ENCODE measurements around the gene ASB16. TPM values are rescaled to one million over a fixed set of nuclear protein-coding genes. Genes with fewer than 3 reads are reported as not detected.
"Not testable (repeated sequence)": the region's sequence is repeated elsewhere in the genome, so short reads cannot be mapped to it uniquely, and the experiment has no call there.

Gene ASB16
- total RNA-seq, 4 donors from 2014 or later = 0.57 TPM; not detected in 3

DNA sequence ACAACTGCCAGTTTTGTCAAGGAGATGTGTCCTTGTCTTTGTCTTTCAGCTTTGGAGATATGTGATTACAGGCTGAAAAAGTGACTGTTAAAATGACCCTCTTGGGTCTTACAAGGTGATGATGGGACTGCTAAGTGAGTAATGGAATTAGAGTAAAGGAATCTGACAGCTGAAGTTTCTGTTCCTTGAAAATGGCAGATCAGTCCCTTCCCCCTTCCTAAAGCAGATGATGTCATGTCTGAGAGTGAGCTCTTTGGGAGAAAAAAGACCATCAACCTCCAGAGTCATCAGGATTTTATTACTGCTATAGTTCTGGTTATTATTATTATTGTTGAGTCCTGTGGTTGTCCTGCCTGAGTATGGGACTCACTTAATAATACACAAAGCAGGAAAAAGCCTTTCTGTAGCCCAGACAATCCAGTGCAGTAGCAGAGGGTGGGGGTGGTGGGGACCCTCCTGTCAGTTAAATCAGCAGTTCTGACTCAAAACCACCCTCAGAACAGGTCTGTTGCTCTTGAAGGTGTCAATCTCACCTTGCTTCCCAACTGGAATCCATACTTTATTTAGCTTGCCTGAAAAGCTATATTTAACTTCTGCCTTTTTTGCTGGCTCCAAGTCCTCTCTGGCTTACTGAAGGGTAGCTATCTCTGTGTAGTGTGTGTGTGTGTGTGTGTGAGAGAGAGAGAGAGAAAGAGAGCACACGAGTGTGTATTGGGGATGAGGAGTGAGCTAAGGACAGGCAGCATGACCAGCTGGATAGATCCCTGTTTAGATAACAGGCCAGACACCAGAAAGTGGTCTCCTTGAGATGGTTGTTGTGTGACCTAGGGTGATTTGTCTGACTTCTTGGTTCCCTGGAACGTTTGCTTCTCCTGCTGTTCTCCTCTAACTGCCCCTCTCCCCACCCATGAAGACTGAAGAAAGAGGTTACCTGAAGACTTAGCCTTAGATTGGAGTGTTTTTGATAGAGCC is 23.8 kb upstream of the ASB16 start:
- no peaks in the 10 kb centered on the region for H3K9me3 ChIP-seq
- TF ChIP-seq POLR2A (IDR thresholded peaks at IDR 0.05) = no peak
- TF ChIP-seq, protein P1, sequence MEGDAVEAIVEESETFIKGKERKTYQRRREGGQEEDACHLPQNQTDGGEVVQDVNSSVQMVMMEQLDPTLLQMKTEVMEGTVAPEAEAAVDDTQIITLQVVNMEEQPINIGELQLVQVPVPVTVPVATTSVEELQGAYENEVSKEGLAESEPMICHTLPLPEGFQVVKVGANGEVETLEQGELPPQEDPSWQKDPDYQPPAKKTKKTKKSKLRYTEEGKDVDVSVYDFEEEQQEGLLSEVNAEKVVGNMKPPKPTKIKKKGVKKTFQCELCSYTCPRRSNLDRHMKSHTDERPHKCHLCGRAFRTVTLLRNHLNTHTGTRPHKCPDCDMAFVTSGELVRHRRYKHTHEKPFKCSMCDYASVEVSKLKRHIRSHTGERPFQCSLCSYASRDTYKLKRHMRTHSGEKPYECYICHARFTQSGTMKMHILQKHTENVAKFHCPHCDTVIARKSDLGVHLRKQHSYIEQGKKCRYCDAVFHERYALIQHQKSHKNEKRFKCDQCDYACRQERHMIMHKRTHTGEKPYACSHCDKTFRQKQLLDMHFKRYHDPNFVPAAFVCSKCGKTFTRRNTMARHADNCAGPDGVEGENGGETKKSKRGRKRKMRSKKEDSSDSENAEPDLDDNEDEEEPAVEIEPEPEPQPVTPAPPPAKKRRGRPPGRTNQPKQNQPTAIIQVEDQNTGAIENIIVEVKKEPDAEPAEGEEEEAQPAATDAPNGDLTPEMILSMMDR (IDR thresholded peaks at IDR 0.05) = no peak
- peaks cover 0 to 9% (median 0%) of the 10 kb centered on the region in 4 donors for H3K4me1 ChIP-seq
- no peak for DNase-seq
- no peaks in the 10 kb centered on the region for H3K27me3 ChIP-seq
- H3K36me3 ChIP-seq = no peaks in the 10 kb centered on the region
- H3K27ac ChIP-seq = no peak overlapping the region
- no peak overlapping the region for H3K4me3 ChIP-seq

DNA sequence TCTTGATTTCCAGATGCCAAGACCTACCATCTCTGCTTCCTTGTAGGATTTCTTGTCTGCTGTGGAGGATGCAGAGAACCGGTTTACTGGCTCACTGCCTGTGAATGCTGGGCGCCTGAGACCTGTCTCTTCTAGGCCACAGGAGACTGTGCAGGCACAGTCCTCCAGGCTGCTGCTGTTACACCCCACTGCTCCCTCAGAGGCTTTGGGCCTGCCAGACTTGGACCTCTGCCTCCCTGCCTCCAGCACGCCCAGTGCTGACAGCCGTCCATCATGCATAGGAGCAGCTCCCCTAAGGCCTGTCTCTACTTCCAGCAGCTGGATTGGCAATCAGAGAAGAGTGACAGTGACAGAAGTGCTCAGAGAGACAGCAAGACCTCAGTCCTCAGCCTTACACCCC is 22.7 kb upstream of the ASB16 start:
- Histone ChIP-seq H3K4me3 (no peak overlapping the region), H3K36me3 (no peaks in the 10 kb centered on the region), H3K9me3 (no peaks in the 10 kb centered on the region), H3K27ac (no peak overlapping the region), H3K4me1 (no peaks in the 10 kb centered on the region), H3K27me3 (no peaks in the 10 kb centered on the region)
- no peak for DNase-seq
- TF ChIP-seq, protein P1 (IDR thresholded peaks at IDR 0.05) = no peak
- no peak for TF ChIP-seq POLR2A (IDR thresholded peaks at IDR 0.05)

DNA sequence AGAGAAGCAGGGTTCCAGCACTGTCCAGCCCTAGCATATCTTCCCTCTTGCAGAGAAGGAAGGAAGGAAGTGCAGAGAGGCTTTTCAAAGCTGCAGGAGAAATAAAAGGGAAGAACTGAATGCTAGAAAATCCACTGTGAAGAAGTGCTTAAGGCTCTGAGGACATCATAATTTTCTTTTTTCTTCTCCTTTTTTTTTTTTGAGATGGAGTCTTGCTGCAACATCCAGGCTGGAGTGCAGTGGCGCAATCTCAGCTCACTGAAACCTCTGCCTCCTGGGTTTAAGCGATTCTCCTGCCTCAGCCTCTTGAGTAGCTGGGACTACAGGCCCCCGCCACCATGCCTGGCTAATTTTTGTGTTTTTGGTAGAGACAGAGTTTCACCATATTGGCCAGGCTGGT is 21.4 kb upstream of the ASB16 start:
- H3K4me3 ChIP-seq, DNase-seq, H3K4me1 ChIP-seq, H3K27me3 ChIP-seq, H3K36me3 ChIP-seq, H3K27ac ChIP-seq, H3K9me3 ChIP-seq: not testable (repeated sequence)

DNA sequence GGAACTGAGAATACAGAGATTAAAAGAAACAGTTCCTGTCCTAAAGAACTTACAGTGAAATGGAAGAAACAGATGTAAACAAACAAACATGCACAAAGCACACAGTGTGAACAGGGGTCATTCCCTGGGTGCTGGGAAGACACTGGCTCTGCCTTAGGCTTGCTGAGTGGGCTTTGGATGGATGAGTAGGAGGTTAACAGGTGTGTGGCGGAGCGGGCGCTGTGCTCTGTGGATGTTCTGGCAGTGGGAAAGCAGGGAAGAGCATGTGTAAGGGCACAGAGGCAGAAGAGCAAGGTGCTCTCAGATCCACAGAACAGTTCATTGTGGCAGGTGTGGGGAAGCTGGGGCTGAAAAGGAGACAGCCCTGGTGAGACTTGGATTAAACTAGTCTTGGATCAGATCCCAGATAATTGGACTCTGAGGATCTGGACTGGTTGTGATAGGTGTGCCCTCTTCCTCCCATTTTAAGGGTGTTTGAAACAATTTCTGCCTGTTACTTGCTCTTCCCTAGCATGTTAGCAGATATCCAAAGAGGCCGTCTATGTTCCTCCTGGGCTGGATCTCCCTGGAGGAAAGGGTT is 20.7 kb upstream of the ASB16 start:
- no peaks in the 10 kb centered on the region for H3K36me3 ChIP-seq
- no peaks in the 10 kb centered on the region for H3K9me3 ChIP-seq
- no peaks in the 10 kb centered on the region for H3K27me3 ChIP-seq
- H3K4me1 ChIP-seq = no peaks in the 10 kb centered on the region
- H3K4me3 ChIP-seq = no peak overlapping the region
- TF ChIP-seq, protein P1 (IDR thresholded peaks at IDR 0.05) = no peak
- no peak for TF ChIP-seq POLR2A (IDR thresholded peaks at IDR 0.05)
- no peak for DNase-seq
- H3K27ac ChIP-seq = no peak overlapping the region

DNA sequence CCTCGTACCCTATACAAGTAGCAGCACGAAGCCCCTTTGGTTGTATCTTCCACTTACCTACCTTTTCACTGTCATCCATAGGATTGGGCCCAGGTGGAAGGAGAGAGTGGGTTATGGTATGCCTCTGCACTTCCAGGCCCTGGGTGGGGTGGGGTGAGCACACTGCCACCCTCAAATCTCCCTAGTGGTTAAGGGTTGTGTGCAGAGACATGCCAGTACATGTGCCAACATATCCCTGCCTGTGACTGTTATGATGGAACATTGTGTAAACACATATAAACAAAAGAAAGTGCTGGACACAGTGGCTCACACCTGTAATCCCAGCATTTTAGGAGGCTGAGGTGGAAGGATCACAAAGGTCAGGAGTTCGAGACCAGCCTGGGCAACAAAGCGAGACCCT is 17.6 kb upstream of the ASB16 start:
- Histone ChIP-seq H3K27me3 (no peaks in the 10 kb centered on the region), H3K27ac (no peak overlapping the region), H3K4me3 (no peak overlapping the region), H3K36me3 (no peaks in the 10 kb centered on the region), H3K4me1 (no peaks in the 10 kb centered on the region), H3K9me3 (no peaks in the 10 kb centered on the region)
- TF ChIP-seq, protein P1 (IDR thresholded peaks at IDR 0.05) = no peak
- no peak for TF ChIP-seq POLR2A (IDR thresholded peaks at IDR 0.05)
- no peak for DNase-seq

DNA sequence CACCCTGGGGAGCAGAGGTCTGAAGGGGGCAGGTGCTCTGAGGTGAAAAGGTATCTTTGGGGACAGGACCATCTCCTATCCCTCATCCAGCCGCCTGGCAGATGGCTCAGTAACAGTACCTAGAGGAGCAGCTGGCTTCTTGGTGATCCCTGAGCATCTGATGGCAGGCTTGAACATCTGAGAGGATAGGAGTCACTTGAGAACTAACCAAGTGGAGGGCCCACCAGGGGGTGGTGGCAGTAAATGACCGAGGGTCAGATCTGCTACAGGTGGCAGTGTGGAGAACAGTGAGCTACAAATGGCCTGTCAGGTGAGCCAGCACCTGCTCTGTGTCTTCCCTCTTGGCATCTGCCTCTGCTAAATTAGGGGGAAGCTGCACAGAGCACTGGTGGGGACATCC is 15.0 kb upstream of the ASB16 start:
- Histone ChIP-seq H3K27ac (no peak overlapping the region), H3K27me3 (no peaks in the 10 kb centered on the region), H3K9me3 (no peaks in the 10 kb centered on the region), H3K4me3 (no peak overlapping the region), H3K36me3 (no peaks in the 10 kb centered on the region), H3K4me1 (no peaks in the 10 kb centered on the region)
- no peak for TF ChIP-seq POLR2A (IDR thresholded peaks at IDR 0.05)
- no peak for DNase-seq

Measured in Peyer's patch (tissue), 4 donors.